ENCODE data around the gene NRG3.
A peak's percentile ranks its signal among the peaks of the same experiment; 100 is the strongest.

NRG3 gene

DNA sequence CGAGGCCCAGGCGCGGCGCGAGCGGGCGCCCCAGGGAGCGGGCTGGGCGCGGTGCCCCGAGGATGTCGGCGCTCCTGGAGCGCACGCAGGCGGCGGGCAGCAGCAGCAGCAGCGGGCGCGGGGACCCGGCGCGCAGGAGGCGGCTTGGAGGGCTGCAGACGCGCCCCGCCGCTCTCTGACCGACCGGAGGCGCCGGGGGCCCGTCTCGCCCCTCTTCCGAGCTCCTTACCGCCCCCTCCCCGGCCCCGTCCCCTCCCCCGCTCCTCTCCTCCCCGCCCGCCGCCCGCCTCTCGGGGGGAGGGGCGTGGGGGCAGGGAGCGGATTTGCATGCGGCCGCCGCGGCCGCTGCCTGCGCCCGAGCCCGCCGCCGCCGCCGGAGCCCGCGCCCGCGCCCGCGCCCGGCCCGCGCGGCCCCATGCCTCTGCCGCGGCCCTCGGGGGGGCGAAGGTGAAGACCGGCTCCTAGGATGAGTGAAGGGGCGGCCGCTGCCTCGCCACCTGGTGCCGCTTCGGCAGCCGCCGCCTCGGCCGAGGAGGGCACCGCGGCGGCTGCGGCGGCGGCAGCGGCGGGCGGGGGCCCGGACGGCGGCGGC, at the start of gene NRG3:
Gene NRG3 (plus strand): TSS at position 320 of the 592 bp plus-strand sequence.
- no peak for TF ChIP-seq JUND (IDR thresholded peaks at IDR 0.05; ENCODE audit: low read depth)
- in situ Hi-C loops (cut with HindIII; ENCODE audit: low pct_unique_long_range_greater_than_20kb, low sequenced_read_pairs), result no loop called here
- no peak for DNase-seq (ENCODE audit: low read depth in 1 of 2, low spot score in 1 of 2)

DNA sequence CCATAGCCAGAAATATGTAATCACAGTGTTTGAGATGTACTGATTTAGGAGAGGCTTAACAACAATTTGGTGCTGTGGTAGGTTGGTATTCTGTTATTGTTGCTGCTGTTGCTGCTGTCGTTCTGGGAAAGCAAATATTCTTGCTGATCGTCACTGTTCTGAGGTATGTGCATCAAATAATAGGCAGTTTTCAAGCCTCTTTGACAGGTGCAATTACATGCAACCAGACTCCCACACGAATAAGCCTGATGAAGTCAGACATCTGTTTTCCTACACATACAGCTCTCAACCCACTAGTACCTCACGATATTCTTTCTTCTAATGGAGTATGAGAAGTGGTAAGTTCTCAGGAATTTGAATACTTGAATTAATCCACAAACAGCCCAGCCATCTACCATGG, 46.7 kb upstream of the NRG3 start:
- no peak for DNase-seq (ENCODE audit: low read depth in 1 of 2, low spot score in 1 of 2)

DNA sequence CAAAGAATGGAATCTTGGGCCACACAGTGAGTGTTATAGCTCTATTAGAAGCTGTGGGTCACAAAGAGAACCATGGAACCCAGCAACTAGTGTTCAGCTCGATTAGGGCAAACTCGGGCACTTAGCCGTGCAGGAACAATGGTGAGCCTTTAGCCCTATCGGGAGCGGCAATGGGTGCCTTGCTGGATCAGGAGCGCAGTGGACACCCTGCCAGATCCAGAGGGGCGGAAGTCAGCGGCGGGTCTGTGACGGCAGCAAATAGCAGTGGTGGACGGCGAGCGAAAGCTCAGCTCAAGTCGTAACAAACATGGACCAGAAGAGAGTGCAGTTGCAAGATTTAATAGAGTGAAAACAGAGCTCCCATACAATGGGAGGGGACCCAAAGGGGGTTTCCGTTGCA, 43.9 kb upstream of the NRG3 start:
- DNase-seq (ENCODE audit: low read depth in 1 of 2, low spot score in 1 of 2), result no peak
- no peak for TF ChIP-seq JUND (IDR thresholded peaks at IDR 0.05; ENCODE audit: low read depth)
- in situ Hi-C loops (cut with HindIII; ENCODE audit: low pct_unique_long_range_greater_than_20kb, low sequenced_read_pairs), result no loop called here

More for the DNA sequence above, 46.7 kb upstream of the NRG3 start:
- in situ Hi-C loops (cut with HindIII; ENCODE audit: low pct_unique_long_range_greater_than_20kb, low sequenced_read_pairs), result no loop called here
- no peak for TF ChIP-seq JUND (IDR thresholded peaks at IDR 0.05; ENCODE audit: low read depth)

DNA sequence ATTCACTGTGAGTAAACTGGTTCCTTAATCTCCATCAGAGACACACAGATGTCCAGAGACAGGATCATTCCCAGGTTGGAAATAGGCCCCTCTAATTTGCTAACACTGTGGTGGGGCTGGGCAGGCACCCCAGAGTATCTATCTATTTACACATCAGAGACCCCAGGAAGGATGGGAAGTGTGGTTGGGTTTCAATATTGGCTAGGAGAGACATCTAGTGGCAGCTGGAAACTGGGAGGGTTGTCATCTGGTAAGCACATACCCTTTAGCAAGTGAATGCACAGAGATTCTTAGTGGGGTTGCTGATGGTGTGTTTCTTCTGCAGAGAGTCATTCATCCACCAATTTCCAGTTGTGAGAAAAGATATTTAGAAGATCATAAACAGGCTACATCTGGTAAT, 36.0 kb upstream of the NRG3 start:
- in situ Hi-C loops (cut with HindIII; ENCODE audit: low pct_unique_long_range_greater_than_20kb, low sequenced_read_pairs), result no loop called here
- peak in 1 of 2 experiments; percentile 41 for DNase-seq (ENCODE audit: low read depth in 1 of 2, low spot score in 1 of 2)
- no peak for TF ChIP-seq JUND (IDR thresholded peaks at IDR 0.05; ENCODE audit: low read depth)

DNA sequence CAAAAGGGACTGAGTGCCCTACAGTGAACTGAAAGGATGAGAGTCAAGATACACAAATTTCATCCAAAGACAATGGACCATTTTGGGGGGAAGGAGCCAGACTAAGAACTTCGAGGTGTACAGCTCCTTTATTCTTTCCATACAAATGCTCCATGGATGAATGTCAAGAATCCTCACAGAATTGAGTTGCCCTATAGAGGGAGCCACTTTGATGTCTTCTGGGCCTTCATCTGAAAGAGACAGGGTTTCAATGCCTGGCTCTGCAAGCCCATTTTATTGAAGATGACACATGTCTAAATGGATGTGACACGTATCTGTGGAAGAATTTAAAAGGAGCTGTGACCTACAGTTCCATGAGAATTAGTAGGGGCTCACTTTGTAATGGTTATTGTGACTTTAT, 32.0 kb upstream of the NRG3 start:
- DNase-seq (ENCODE audit: low read depth in 1 of 2, low spot score in 1 of 2), result peak in 1 of 2 experiments; percentile 63
- TF ChIP-seq JUND (IDR thresholded peaks at IDR 0.05; ENCODE audit: low read depth), result no peak
- in situ Hi-C loops (cut with HindIII; ENCODE audit: low pct_unique_long_range_greater_than_20kb, low sequenced_read_pairs), result no loop called here

DNA sequence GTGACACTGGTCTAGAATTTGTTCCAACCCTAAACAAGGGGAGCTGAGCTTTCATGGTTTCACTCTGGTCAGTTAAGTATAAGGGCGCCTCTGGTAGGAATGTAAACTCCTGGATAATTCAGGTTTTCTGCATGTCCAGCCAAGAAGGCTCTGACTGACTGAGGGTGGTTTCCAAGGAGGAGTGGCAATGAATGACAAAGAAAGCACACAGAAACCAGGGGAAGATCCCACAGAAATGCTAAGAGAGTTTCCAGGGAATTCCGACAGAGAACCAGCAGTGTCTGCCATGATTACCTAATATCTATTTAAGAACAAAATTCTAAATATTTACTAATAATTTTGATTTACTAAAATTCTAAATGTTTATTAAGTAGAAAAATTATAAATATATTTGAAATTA, 27.3 kb upstream of the NRG3 start:
- in situ Hi-C loops (cut with HindIII; ENCODE audit: low pct_unique_long_range_greater_than_20kb, low sequenced_read_pairs), result no loop called here
- TF ChIP-seq JUND (IDR thresholded peaks at IDR 0.05; ENCODE audit: low read depth), result no peak
- no peak for DNase-seq (ENCODE audit: low read depth in 1 of 2, low spot score in 1 of 2)

DNA sequence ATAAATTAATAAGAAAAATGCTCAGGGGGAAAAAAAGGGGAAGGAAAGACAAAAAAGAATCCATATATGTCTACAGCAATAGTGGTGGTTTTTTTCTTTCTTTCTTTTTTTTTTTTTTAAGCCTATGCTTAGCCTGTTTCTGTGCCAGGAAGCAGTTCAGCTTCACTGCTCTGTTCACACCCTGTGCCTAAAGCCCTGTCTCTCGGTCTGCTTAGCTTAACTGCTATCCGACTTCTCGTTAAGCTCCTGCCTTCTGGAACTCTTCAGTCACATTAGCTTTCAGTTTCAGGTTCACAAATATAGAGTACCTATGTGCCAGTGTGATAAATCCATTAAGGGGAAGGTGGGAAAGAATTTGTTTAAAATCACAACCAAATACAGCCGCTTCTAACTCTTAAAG, 26.5 kb upstream of the NRG3 start:
- in situ Hi-C loops (cut with HindIII; ENCODE audit: low pct_unique_long_range_greater_than_20kb, low sequenced_read_pairs), result no loop called here
- no peak for TF ChIP-seq JUND (IDR thresholded peaks at IDR 0.05; ENCODE audit: low read depth)
- DNase-seq (ENCODE audit: low read depth in 1 of 2, low spot score in 1 of 2), result peak in 1 of 2 experiments; percentile 57

DNA sequence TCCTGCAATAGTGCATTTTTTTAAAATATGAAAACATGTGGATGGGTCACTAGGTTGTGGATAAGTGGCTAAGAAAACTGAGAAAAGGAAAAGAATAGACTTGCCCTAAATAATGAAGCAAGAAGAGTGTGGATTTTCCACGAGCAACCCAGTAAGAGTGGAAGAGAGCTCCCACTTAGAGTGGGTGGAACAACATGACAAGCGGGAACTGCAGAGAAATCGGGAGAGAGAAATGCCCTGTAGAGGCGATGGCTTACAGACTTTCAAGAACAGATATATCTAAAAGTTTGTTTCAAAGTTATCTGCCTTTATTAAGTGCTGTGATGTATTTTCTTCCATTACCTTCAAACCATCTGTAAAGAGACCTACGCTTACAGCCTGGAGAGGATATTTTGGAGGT, 26.1 kb upstream of the NRG3 start:
- no peak for TF ChIP-seq JUND (IDR thresholded peaks at IDR 0.05; ENCODE audit: low read depth)
- DNase-seq (ENCODE audit: low read depth in 1 of 2, low spot score in 1 of 2), result no peak
- in situ Hi-C loops (cut with HindIII; ENCODE audit: low pct_unique_long_range_greater_than_20kb, low sequenced_read_pairs), result no loop called here

DNA sequence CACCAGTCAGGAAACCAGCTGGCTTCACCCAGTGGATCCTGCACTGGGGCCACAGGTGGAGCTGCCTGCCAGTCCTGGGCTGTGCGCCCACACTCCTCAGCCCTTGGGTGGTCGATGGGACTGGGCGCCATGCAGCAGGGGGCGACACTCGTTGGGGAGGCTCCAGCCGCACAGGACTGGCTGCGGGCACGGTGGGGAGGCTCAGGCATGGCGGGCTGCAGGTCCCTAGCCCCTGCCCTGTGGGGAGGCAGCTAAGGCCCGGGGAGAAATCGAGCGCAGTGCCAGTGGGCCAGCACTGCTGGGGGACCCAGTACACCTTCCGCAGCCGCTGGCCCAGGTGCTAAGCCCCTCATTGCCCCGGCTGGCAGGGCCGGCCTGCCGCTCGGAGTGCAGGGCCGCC, 12.4 kb upstream of the NRG3 start:
- in situ Hi-C loops (cut with HindIII; ENCODE audit: low pct_unique_long_range_greater_than_20kb, low sequenced_read_pairs), result no loop called here
- no peak for TF ChIP-seq JUND (IDR thresholded peaks at IDR 0.05; ENCODE audit: low read depth)
- DNase-seq (ENCODE audit: low read depth in 1 of 2, low spot score in 1 of 2), result no peak

DNA sequence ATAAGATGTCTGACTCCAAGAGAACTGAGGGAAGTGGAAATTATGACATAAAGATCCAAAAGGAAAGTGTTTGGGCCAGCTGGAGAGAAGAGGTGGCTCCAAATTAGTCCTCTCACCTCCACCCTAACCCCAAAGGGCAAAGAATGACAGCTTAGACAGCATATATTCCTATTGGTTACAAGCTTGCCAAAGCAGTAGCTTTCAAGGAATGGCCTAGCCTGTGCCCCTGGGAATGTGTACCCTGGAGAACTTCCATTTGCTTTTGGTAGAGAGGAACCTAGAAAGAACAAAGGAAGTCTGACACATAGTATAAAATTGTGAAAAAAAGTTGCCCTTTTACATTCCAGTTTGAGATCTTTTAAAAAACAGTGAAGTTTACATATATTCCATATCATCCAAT, 11.2 kb upstream of the NRG3 start:
- in situ Hi-C loops (cut with HindIII; ENCODE audit: low pct_unique_long_range_greater_than_20kb, low sequenced_read_pairs), result no loop called here
- no peak for DNase-seq (ENCODE audit: low read depth in 1 of 2, low spot score in 1 of 2)

DNA sequence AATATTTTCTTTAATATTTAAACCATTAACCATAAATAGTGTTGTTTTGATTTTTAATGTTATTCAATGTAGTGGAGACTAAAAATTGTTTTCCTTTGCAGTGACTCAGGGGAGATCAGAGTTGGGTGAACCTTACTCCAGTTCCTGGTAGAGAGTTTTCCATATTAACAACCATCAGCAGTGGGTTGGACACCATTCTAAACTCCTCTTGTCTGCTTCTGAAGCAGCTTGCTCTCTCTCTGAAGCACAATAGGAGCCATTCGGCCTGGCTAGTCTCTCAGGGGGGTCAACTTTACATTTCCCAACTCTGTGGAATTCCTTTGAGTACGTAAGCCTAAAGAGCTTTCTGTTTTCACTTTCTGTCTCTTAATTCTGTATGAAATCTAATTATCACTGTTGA, 9.4 kb upstream of the NRG3 start:
- TF ChIP-seq JUND (IDR thresholded peaks at IDR 0.05; ENCODE audit: low read depth), result no peak
- DNase-seq (ENCODE audit: low read depth in 1 of 2, low spot score in 1 of 2), result no peak
- in situ Hi-C loops (cut with HindIII; ENCODE audit: low pct_unique_long_range_greater_than_20kb, low sequenced_read_pairs), result no loop called here

More for the DNA sequence above, 11.2 kb upstream of the NRG3 start:
- no peak for TF ChIP-seq JUND (IDR thresholded peaks at IDR 0.05; ENCODE audit: low read depth)

DNA sequence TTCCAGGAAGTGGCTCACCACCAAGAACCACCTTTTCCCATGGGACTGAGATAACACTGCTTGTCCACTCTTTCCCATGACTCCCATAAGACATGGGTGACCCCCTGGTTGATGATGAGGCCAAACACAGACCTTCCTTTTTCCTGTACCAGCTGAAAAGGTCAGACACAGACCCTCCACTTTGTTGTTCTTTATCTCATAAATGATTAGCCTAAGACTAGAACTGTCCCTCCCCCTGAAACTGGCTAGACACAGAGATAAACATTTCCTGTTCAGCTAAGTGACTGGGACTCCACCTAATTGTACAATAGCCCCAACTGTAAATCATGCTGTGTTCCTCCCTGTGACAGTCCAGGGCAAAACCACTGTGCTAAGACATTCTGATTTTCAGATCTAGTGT, 8.2 kb upstream of the NRG3 start:
- DNase-seq (ENCODE audit: low read depth in 1 of 2, low spot score in 1 of 2), result no peak
- in situ Hi-C loops (cut with HindIII; ENCODE audit: low pct_unique_long_range_greater_than_20kb, low sequenced_read_pairs), result no loop called here
- no peak for TF ChIP-seq JUND (IDR thresholded peaks at IDR 0.05; ENCODE audit: low read depth)

DNA sequence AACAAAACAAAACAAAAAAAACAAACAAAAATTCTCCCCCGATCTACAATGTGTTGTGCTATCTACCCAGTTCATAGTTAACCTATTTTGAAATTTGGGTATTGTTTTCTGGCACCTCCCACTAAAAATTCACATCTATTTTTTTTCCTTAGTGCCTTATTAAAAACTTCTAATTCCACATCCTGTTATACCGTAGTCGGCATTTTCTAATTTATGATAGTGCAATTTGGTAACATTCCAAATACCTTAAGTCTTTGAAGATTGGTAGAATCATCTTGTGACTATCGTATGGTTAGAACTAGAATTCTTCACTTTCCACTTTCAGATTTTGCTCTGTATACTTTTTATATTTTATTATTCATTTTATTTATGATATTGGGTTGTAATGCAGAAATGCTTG, 4.5 kb upstream of the NRG3 start:
- TF ChIP-seq JUND (IDR thresholded peaks at IDR 0.05; ENCODE audit: low read depth), result no peak
- in situ Hi-C loops (cut with HindIII; ENCODE audit: low pct_unique_long_range_greater_than_20kb, low sequenced_read_pairs), result no loop called here
- DNase-seq (ENCODE audit: low read depth in 1 of 2, low spot score in 1 of 2), result no peak

DNA sequence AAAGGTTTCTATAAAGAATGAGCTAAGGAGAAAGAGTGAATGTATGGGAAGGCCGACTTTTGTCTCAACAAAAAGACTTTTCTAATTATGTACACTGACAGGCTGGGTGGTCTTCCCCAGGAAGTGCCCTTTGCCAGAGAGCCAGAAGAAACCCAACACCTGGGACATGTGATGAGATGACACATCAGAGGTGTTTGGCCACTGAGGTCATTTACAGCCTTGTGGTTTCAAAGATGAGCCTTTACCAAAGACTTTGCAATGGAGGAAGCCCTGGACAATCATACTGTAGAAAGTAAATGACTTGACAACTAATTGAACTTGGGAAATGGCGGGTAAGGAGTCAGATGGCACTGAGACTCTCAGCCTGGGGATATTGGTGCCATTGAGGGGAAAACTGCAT, 3.4 kb upstream of the NRG3 start:
- in situ Hi-C loops (cut with HindIII; ENCODE audit: low pct_unique_long_range_greater_than_20kb, low sequenced_read_pairs), result no loop called here
- TF ChIP-seq JUND (IDR thresholded peaks at IDR 0.05; ENCODE audit: low read depth), result no peak
- DNase-seq (ENCODE audit: low read depth in 1 of 2, low spot score in 1 of 2), result no peak

Data from T47D (cell line).